Suprapubic skin (tissue), 3 donors: Measurements from ENCODE around the gene GLIS1.

Experiments used
- CTCF ChIP-seq, 2 donors: fragments of 200-600 bp in 1 of 2; fragments of 450-650 bp in 1 of 2; sonication (generic) in 1 of 2; IDR thresholded peaks; one replicate each; pipeline ENCODE4 v1.5.1; 2016 to 2019; ENCODE audit warnings: antibody characterized with exemption in 2 of 2, mild to moderate bottlenecking in 1 of 2, moderate library complexity in 1 of 2
- POLR2A ChIP-seq, 2 donors: fragments of 450-650 bp; IDR thresholded peaks; one replicate each; pipeline ENCODE4 v1.6.1; 2017; ENCODE audit warnings: antibody characterized with exemption in 2 of 2, mild to moderate bottlenecking in 2 of 2, moderate library complexity in 2 of 2

GRCh38 chr1:53617851-53618499 lies 121.0 kb downstream of the GLIS1 start:
- TF ChIP-seq POLR2A (IDR thresholded peaks at IDR 0.05), result no peak
- no peak for TF ChIP-seq CTCF (IDR thresholded peaks at IDR 0.05)
